BJ (cell line): Measurements from ENCODE around the gene SLC22A23. TPM values are rescaled to one million over a fixed set of nuclear protein-coding genes. Genes with fewer than 3 reads are reported as not detected.

Experiments
- CTCF ChIA-PET: fragments of 350-600 bp; formaldehyde crosslinking; extraction: SDS; loops from one replicate; lab custom pipeline; 2021; ENCODE audit warnings: antibody characterized with exemption, inconsistent platforms; lab: Yijun Ruan, JAX
- POLR2A ChIA-PET: fragments of 300-600 bp; sonication (Branson Sonifier 250); formaldehyde crosslinking; extraction: SDS; loops from one replicate; lab custom pipeline; 2021; ENCODE audit warnings: antibody characterized with exemption; lab: Charles Lee
- DNase-seq: peaks from one replicate; pipeline ENCODE4 v3.0.0-alpha.2; 2011; ENCODE audit warnings: low read depth
- H3K27me3 ChIP-seq: 2 replicates; pipeline ENCODE4 v1.6.0; 2011; ENCODE audit warnings: low read length; ENCODE audit not compliant: control insufficient read depth, insufficient read depth
- H3K36me3 ChIP-seq: 2 replicates; pipeline ENCODE4 v1.5.1; 2011; ENCODE audit warnings: low read length; ENCODE audit not compliant: control insufficient read depth, insufficient read depth
- H3K4me3 ChIP-seq: 2 replicates; pipeline ENCODE4 v1.5.1; 2011; ENCODE audit warnings: low read depth, mild to moderate bottlenecking, control low read depth, low read length
- polyA plus RNA-seq: library from polyadenylated mRNA; depleted of rRNA; stranded (reverse); fragments of >200 nt; gene quantifications from 2 replicates; pipeline ENCODE4 v1.2.3, GENCODE V29; 2011
- TF ChIP-seq, protein P1 (sequence below): IDR thresholded peaks from 2 replicates; pipeline ENCODE4 v1.5.1; 2011; ENCODE audit warnings: low read depth, mild to moderate bottlenecking, control low read depth, inconsistent platforms, low read length, moderate library complexity; ENCODE audit not compliant: insufficient read depth

Gene SLC22A23
- polyA plus RNA-seq, 1 experiment: 0.44 TPM

GRCh38 chr6:3306848-3307247 lies 150.0 kb downstream of the SLC22A23 start:
- POLR2A ChIA-PET: no interaction called here

GRCh38 chr6:3305831-3306230 lies 151.0 kb downstream of the SLC22A23 start:
- no peak for DNase-seq
- ChIA-PET CTCF (interaction anchor here (1.2 to 1.4 kb wide), 2 partner anchors 11 to 673 kb away, joined by 3 read pairs; no protein-coding TSS in a partner anchor), POLR2A (no interaction called here)
- Histone ChIP-seq H3K36me3 (no peaks in the 10 kb centered on the region), H3K4me3 (no peak overlapping the region), H3K27me3 (peaks cover 12% of the 10 kb centered on the region)
- TF ChIP-seq, protein P1, sequence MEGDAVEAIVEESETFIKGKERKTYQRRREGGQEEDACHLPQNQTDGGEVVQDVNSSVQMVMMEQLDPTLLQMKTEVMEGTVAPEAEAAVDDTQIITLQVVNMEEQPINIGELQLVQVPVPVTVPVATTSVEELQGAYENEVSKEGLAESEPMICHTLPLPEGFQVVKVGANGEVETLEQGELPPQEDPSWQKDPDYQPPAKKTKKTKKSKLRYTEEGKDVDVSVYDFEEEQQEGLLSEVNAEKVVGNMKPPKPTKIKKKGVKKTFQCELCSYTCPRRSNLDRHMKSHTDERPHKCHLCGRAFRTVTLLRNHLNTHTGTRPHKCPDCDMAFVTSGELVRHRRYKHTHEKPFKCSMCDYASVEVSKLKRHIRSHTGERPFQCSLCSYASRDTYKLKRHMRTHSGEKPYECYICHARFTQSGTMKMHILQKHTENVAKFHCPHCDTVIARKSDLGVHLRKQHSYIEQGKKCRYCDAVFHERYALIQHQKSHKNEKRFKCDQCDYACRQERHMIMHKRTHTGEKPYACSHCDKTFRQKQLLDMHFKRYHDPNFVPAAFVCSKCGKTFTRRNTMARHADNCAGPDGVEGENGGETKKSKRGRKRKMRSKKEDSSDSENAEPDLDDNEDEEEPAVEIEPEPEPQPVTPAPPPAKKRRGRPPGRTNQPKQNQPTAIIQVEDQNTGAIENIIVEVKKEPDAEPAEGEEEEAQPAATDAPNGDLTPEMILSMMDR: no peak

More at GRCh38 chr6:3306848-3307247, 150.0 kb downstream of the SLC22A23 start:
- Histone ChIP-seq H3K36me3 (no peaks in the 10 kb centered on the region), H3K27me3 (peaks cover 12% of the 10 kb centered on the region), H3K4me3 (no peak overlapping the region)
- CTCF ChIA-PET: interaction anchor here (1.4 kb wide), 1 partner anchor 672 kb away, joined by 3 read pairs; no protein-coding TSS in a partner anchor
- DNase-seq: no peak
- TF ChIP-seq, protein P1: no peak

- H3K4me3 ChIP-seq: no peak overlapping the region
- TF ChIP-seq, protein P1: no peak
- H3K27me3 ChIP-seq: peaks cover 12% of the 10 kb centered on the region
- DNase-seq: no peak
- no peaks in the 10 kb centered on the region for H3K36me3 ChIP-seq
- ChIA-PET CTCF (interaction anchor here (1.0 to 1.2 kb wide), 2 partner anchors 11 to 74 kb away, joined by 3 read pairs; no protein-coding TSS in a partner anchor), POLR2A (no interaction called here)
Observed at GRCh38 chr6:3305216-3305565, 151.7 kb downstream of the SLC22A23 start.

DNA sequence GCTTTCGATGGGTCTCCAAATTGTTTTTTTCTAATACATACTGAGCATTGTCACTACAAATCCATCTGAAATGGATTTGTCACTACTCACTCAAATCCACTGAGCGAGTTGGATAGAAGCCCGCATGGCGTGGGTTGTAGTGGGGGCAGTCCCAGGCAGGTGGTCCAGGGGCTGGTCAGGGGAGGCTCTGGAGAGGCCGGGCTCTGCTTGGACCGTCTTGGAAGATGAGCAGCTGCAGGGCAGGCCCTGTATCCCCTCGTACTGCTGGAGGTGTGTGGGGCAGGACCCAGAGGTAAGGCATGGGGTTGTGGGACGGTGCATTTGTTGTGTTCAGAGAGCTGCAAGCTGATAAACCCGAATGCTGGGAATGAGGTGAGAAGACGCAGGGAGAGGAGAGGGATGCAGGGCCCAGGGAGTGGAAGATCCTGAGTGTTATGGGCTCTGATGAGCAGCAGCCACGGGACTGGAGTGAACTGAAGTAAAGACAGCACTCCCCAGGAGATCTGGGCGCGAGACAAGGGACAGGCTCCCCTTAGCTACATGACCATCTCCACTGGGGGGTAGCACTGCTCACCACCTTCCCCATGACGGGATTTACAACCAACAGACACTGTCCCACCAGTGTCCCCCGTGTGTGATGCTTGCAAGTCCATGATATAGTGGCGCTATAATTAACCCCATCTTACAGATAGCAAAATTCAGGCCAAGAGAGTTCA lies 152.2 kb downstream of the SLC22A23 start:
- Histone ChIP-seq H3K27me3 (peaks cover 12% of the 10 kb centered on the region), H3K4me3 (no peak overlapping the region), H3K36me3 (no peaks in the 10 kb centered on the region)
- TF ChIP-seq, protein P1: no peak
- no peak for DNase-seq
- ChIA-PET CTCF (interaction anchor here (1.0 kb wide), 1 partner anchor 74 kb away, joined by 3 read pairs; no protein-coding TSS in a partner anchor), POLR2A (no interaction called here)

- Histone ChIP-seq H3K4me3 (no peak overlapping the region), H3K36me3 (no peaks in the 10 kb centered on the region), H3K27me3 (peaks cover 12% of the 10 kb centered on the region)
- ChIA-PET CTCF (interaction anchor here (1.0 kb wide), 1 partner anchor 75 kb away, joined by 3 read pairs; no protein-coding TSS in a partner anchor), POLR2A (no interaction called here)
- TF ChIP-seq, protein P1: no peak
- no peak for DNase-seq
Observed at GRCh38 chr6:3303795-3304411, 152.9 kb downstream of the SLC22A23 start.
